GM12873 (cell line): ENCODE data around the gene GALNT7.

Experiments used
- TF ChIP-seq, protein P1 (sequence below): IDR thresholded peaks from 2 replicates; pipeline ENCODE4 v1.5.1; 2012; ENCODE audit warnings: low read depth, mild to moderate bottlenecking, moderate library complexity, low read length, control low read depth; ENCODE audit not compliant: insufficient read depth; ENCODE audit errors: missing control alignments

GALNT7 gene

DNA sequence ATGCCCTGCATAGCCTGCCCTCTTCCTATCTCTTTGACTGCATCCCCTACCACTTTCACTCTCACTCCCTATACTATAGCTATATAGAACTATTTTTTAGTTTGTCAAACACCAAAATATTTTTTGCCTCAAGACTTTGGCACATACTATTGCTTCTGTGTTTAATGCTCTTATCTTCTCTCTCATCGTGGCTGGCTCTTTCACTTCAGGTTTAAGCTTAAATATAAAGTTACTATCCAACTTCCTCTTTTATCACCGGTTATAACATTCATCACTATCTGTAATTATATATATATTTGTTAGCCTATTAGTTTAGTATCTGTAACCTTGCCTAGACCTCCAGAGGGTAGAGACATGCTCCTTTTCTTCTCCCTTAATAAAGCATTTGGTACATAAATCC, 177.0 kb downstream of the GALNT7 start:
- TF ChIP-seq, protein P1, sequence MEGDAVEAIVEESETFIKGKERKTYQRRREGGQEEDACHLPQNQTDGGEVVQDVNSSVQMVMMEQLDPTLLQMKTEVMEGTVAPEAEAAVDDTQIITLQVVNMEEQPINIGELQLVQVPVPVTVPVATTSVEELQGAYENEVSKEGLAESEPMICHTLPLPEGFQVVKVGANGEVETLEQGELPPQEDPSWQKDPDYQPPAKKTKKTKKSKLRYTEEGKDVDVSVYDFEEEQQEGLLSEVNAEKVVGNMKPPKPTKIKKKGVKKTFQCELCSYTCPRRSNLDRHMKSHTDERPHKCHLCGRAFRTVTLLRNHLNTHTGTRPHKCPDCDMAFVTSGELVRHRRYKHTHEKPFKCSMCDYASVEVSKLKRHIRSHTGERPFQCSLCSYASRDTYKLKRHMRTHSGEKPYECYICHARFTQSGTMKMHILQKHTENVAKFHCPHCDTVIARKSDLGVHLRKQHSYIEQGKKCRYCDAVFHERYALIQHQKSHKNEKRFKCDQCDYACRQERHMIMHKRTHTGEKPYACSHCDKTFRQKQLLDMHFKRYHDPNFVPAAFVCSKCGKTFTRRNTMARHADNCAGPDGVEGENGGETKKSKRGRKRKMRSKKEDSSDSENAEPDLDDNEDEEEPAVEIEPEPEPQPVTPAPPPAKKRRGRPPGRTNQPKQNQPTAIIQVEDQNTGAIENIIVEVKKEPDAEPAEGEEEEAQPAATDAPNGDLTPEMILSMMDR: no peak

DNA sequence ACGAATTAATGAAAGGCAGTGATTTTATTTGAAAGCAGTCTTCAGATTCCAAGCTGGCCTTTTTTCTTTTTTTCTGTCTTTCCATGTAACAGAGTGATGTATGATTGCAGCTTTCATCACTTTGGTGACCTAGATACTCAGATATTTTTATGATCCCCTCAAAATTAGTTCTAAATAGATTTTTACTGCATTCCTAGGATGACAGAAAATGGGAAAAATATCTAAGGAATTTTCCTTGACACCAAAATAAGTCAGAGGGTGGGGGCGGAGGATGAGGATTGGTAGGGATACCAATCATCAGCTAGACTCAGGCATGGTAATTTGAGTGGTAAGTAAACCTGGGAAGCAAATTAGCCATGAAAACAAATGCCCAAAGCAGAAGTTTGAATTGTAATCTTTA, 177.5 kb downstream of the GALNT7 start:
- TF ChIP-seq, protein P1: no peak

DNA sequence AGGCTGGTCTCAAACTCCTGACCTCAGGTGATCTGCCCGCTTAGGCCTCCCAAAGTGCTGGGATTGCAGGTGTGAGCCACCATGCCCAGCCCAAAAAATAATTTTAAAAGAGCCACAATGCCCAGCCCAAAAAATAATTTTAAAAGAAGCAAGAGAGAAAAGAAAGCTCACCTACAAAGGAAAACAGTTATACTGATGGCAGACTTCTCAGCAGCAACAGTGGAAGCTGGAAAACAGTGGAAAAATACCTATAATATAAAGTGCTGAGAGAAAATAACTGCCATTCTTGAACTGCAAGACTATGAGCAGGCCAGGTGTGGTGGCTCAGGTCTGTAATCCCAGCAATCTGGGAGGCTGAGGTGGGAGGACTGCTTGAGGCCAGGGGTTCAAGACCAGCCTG, 178.9 kb downstream of the GALNT7 start:
- TF ChIP-seq, protein P1: no peak

DNA sequence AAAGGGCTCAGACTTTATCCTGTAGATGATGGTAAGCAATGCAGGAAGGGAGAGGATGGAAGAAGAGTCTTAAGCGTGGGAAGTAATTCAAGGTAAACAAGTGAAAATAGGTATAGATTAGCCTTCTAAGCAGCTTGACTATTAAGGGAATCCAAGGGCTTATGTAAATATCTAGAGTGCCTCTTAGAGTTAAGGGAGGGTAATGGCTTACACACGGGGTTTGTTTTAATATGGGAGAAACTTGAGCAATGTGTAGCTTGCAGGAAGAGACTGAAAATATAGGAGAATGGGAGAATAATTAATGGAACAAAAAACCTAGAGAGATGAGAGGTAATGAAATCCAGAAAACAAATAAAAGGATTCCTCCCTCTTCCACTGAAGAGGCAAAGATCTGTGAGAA, 189.3 kb downstream of the GALNT7 start:
- TF ChIP-seq, protein P1: no peak

DNA sequence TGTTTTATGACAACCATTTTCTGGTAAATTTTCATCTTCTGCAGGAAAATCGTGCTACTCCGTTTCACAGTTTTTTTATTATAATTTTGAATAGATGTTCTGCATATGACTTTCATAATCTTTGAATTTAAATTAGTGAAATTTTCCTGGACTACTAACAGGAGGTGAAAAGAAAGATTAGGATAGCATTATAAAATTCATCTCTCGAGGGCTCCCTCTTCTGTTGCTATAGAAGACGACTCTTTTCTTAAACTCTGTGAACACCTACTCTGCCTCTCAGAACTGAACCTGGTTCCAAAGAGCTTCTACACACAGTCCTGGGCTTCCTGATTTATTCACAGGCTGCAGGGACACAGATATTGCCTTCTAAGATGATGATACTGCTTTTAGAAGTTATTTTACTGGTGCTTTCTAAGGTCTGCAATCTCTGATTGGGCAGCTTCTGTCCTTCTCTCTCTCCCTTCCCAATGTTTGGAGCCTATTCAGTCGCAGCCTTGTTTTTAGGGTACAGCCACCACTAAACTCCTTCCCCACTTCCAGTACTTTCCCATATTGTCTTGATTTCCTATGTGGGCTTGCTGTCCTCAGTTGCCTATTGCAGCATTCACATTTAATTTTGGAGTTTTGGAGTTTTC, 192.1 kb downstream of the GALNT7 start:
- TF ChIP-seq, protein P1: peak; percentile 24

DNA sequence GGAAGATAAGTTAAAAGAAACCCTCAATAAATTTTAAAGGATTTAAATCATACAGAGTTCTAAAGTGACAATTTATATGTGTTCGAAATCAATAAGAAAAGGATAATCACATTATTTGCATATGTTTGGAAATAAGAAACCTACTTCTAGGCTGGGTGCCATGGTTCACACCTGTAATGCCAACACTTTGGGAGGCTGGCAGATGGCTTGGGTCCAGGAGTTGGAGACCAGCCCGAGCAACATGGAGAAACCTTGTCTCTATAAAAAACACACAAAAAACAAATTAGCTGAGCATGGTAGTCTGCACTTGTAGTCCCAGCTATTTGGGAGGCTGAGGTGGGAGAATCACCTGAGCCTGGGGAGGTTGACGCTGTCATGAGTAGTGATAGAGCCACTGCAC, 194.1 kb downstream of the GALNT7 start:
- TF ChIP-seq, protein P1: no peak

DNA sequence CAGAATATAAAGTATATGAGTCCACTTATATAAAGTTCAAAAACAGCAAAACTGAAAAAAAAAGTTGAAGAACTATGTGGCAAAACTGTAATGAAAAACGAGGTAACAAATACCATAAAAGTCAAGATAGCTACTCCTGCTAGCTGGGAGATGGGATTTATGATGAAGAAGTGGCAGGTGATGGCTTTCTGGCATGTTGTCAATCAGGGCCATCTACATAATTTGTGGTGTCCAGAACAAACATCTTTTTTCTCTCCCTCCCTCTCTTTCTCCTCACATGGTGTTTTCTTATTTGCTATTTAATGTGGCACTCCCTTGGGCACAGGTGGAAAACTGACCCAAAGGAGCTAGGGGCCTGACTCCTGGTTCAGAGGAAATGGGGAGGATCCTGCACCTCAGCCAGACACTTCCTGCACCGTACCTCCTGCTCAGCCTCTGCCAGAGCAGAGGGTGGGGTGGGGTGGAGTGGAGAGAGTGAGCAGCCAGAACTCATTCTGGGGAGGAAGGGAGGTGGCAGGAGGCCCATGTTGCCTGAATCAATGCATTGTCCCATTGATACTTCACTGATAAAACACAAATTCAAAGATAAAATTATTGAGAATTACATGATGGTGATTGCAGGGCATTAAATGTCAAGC, 196.9 kb downstream of the GALNT7 start:
- TF ChIP-seq, protein P1: no peak
